Measurements from ENCODE around the gene ABR.
"Not testable (repeated sequence)": the region's sequence is repeated elsewhere in the genome, so short reads cannot be mapped to it uniquely, and the experiment has no call there.

ABR gene

GRCh38 chr17:983921-984320 is 195.9 kb downstream of the ABR start:
- no peak for DNase-seq (ENCODE audit: low read depth in 2 of 2)

DNA sequence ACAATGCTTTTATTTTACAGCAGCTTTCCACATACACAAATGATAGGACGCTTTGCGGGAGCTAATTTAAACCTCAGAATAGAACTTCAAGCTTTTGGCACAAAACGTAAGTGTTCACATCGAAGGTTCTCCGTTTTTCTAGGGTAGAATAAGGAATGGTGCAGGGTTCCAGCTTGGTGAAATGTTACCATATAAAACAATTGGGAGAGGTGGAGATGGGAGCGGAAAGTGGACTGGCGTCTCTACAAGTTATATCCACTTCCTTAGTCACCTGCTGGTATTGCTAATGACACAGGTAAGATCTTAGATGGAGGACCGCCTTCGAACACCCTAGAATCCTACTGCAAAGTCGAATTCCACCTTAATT is 198.5 kb downstream of the ABR start:
- no peak for DNase-seq (ENCODE audit: low read depth in 2 of 2)

DNA sequence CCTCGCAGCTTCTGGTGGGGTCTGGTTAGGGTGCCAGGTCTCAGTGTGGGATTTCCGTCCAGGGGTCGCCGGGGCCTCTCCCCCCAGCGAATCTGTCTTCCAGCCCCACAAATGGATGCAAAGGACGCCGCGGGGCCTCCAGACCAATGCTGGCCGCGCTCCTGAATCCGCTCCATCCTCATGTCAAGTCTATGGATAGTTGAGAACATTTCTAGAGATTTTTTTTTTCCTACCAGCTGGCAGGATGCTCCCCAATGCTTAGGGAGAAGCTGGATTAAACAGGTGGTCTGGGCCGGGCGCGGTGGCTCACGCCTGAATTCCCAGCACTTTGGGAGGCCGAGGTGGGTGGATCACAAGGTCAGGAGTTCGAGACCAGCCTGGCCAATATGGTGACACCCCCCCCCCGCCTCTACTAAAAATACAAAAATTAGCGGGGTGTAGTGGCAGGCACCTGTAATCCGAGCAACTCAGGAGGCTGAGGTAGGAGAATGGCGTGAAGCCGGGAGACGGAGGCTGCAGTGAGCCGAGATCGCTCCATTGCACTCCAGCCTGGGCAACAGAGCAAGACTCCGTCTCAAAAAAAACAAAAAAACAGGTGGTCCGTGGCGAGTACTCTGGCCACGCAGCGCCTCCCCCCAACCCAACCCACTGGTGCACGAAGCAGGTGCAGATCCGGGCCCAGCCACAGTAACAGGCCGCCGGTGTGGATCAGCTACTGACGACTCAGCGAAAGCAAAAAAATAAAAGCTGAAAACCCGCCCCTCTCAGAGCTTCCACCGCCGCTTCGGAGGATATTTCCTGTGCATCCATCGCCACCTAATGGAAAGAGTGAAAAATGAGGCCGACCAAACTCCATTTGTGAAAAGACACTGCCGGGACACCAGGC is 199.1 kb downstream of the ABR start:
- peak; percentile 51 to 65 for DNase-seq (ENCODE audit: low read depth in 2 of 2)

DNA sequence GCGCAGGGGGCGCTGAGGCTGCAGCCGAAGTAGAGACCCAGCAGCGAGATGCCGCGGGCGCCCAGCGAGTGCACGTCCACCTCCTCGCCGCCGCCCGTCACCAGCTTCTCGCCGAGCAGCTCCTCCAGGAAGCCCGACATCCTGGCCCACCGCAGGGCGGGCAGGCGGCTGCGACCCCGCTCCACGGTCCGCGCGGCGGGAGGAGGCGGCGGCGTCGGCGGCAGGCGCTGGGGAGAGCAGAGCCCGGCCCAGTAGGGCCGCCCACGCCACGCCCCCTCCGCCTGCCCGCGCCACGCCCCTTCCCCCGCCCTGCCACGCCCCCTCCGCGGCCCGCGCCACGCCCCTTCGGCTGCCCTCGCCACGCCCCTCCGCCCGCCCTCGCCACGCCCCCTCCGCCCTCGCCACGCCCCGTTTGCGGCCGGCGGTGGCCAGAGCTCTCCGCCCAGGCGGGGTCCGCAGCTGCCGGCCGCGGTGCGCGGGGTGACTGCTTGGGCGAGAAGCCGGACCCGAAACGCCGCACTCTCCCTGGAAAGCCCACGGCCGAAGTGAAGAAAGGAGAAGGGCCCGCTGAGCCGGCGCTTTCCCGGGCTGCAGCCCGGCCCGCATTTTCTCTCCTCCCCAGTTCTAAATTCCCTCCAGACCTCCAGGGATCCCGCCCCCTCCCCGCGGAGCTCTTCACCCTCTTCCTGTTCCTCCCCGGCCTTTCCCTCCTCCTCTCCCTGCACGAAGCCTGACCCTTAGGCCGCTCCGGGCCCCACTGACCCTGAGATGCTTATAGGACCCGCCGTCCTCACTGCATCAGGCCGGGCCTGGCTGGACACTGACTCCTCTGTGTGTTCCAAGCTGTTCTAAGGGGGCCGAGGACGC is 200.0 kb downstream of the ABR start, which contains the start of gene NXN:
Gene NXN (minus strand): TSS at position 238 of the 867 bp plus-strand sequence.
- DNase-seq (ENCODE audit: low read depth in 2 of 2): peak; percentile 79 to 92

- no peak for DNase-seq (ENCODE audit: low read depth in 2 of 2)
Measured at GRCh38 chr17:979212-979538, 200.6 kb downstream of the ABR start.

DNA sequence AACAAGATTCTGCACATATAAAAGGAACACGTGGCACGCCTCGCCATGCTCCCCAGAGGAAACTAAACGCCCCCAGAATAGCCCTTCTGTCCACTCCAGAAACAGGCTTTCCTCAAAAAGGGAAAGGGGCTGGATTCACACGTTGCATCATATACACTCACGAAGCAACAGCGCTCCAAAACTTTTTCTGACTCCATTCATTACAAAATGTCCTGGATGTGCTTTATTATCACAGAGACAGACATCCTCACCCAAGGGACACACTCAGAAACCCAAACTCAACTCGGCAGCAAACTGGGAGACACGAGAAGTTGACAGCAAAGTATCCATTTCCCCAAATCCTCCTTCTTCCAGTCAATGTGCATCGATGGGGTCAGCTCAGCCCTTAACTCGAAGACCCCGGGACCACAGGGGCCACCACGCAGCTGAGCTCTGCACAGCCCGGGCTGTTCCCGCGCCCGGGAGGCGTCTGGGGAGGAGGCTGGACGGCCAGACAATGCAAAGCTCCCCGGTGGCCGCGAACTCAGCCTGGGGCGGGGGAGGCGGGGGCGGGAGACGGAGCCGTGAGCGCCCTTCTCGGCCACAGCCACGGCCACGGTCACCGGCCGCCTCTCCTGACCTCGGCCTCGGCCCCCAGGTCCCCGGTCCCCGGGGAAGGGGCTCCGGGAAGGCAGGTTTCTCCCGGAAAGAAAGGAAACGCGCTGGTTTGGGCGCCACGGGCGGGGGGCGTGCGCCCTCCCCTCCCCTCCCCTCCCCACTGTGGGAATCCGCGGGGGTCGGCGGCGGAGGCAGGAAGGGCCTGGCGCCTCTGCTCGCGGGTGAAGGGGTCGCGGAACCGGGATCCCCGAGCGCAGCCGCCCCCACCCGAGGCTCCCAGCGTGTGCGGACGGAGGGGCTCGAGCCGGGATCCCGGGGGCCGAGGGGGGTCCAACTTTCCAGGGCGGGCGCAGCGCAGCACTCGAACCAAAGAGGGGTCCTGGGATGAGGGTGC is 201.4 kb downstream of the ABR start:
- no peak for DNase-seq (ENCODE audit: low read depth in 2 of 2)

- no peak for DNase-seq (ENCODE audit: low read depth in 2 of 2)
Measured at GRCh38 chr17:977166-977565, 202.6 kb downstream of the ABR start.

DNA sequence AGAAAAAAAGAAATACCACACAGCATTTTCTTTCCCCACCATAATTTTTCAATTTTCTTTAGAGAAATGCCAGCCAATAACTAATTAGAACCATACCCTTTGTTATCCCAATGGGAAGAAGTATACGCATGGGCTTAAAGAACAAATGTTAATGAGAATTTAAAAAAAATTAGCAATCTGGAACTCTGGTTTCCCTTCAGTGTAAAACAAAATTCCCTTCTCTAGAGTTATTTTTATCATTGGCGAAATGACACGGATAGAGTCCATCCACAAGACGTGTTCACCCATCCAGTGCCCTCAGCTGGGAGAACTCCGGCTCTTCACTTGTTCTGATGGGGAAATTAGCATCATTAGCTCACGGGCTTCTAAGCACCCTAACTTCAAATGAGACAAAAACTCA is 203.5 kb downstream of the ABR start:
- no peak for DNase-seq (ENCODE audit: low read depth in 2 of 2)

DNA sequence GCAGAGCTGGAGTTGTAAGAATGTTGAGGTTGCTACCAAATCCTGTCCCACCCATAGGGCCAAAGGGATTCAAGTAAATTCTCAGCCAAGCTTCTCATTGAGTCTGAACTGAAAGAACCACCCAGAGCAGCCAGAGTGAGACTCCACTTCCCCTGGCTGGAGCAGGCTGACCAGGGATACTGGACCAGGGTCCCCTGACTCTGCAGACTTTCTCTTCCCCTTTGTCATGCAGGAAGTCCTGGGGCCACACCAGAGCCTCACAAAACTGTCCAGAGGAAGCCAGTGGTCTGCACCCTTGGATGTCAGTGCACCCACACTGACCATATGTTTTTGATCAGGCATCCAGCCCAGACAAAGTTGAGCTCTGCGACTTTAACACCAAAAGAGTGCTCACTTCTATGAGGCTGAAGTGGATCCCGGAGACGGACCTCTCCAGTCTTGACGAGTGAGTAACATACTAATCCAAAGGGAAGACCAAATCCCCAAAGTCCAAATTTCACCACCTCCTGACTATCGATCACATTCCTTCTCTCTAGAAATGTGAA is 204.3 kb downstream of the ABR start:
- DNase-seq (ENCODE audit: low read depth in 2 of 2): no peak

DNA sequence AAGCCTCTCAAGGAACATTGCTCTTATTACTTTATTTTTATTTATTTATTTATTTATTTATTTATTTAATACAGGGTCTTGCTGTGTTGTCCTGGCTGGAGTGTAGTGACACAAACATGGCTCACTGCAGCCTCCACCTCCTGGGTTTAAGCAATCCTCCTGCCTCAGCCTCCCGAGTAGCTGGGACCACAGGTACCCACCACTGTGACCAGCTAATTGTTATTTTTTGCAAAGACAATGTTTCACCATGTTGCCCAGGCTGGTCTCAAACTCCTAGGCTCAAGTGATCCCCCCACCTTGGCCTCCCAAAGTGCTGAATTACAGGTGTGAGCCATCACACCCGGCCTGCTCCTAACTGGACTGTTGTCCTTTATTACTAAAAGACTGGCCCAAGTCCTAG is 205.0 kb downstream of the ABR start:
- not testable (repeated sequence) for DNase-seq (ENCODE audit: low read depth in 2 of 2)

GRCh38 chr17:973053-973452 is 206.7 kb downstream of the ABR start:
- DNase-seq (ENCODE audit: low read depth in 2 of 2): no peak

DNA sequence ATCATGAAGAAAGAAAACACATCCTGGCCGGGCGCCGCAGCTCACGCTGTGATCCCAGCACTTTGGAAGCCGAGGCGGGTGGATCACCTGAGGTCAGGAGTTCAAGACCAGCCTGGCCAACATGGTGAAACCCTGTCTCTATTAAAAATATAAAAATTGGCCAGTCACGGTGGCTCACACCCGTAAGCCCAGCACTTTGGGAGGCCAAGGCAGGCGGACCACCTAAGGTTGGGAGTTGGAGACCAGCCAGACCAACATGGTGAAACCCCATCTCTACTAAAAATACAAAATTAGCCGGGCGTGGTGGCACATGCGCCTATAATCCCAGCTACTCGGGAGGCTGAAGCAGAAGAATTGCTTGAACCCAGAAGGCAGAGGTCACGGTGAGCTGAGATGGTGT is 207.9 kb downstream of the ABR start:
- DNase-seq (ENCODE audit: low read depth in 2 of 2): not testable (repeated sequence)

DNA sequence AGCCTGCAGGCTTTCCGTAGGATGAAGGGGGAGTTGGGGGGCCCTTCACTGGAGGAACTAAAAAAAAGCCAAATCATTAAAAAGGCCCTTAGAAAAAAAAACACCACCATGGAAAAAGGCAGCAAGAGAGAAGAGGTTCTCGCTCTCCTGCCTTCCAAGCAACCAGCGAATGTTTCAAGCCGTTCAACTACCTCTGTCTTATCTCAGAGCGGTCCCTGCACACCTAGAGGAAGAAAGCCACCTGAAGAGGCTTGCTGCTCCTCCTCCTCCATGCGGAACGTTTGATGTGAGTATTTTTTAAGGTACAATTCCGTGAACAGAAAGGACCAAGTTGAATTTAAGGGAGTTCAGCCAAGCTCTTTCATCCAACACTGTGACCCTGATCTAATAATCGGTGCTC is 209.4 kb downstream of the ABR start:
- DNase-seq (ENCODE audit: low read depth in 2 of 2): no peak

GRCh38 chr17:969811-970355 is 209.9 kb downstream of the ABR start:
- DNase-seq (ENCODE audit: low read depth in 2 of 2): no peak

DNA sequence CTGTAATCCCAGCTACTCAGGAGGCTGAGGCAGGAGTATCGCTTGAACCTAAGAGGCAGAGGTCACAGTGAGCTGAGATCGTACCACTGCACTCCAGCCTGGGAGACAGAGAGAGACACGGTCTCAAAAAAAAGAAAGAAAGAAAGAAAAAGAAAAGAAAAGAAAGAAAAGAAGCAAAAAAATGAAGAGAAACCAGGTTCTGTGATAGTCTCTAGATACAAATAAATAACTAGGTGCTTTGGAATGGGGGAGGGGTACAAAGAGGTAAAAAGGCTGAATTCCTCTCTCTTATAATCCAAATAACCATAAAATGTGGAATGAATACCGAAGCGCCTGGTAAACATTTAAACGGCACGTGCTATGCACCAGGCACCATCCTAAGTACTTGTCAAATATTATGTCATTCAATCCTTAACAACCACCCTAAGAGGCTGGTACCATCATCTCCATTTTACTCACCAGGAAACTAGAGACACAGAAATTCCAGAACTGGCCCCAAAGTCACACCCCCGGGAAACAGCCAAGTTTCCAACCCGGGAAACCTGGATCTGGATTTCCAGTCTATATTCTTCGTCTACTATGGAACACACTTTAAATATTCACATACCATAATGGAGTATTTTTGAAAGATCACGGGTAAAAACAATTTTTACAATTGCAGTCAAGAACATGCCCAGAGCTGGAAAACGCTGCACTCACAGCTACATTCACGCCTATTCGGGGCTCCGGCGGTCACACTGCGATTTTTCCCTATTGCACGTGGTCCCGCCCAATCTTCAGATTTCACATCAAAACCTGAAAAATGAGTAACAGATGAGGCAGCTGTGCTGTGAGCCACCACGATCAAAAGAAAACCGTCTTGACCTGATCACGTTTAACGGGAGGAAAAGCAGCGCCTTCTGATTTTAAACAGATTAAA is 210.7 kb downstream of the ABR start:
- DNase-seq (ENCODE audit: low read depth in 2 of 2): no peak

- DNase-seq (ENCODE audit: low read depth in 2 of 2): no peak
Measured at GRCh38 chr17:967122-967521, 212.7 kb downstream of the ABR start.

DNA sequence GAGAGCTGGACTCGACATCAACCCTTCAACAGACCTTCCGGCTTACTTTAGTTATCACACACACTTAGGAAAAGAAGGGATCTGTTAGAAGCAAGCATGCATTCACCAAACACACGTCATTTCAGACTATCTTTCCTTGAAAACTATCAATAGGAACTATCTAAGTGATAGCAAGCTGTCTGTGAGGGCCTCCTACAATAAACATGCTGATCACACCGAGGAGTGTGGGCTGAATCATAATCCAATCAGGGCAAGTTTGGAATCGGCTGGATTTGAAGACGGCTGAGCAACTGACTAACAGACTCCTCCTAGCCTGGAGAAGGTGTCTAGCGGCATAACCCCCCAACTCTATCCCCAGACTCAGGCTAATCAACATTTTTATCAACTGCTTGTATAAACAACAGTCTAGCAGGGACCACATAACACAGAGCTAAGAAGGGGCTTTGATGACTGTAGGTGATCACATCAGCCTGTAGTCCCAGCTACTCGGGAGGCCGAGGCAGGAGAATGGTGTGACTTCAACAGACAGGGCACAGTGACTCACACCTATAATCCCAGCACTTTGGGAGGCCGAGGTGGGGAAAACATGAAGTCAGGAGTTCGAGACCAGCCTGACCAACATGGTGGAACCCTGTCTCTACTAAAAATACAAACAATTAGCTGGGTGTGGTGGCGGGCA is 214.3 kb downstream of the ABR start:
- no peak for DNase-seq (ENCODE audit: low read depth in 2 of 2)

GRCh38 chr17:964876-965275 is 214.9 kb downstream of the ABR start:
- no peak for DNase-seq (ENCODE audit: low read depth in 2 of 2)

- no peak for DNase-seq (ENCODE audit: low read depth in 2 of 2)
Measured at GRCh38 chr17:962670-963069, 217.1 kb downstream of the ABR start.
